Suprapubic skin (tissue), 4 donors: ENCODE measurements around the gene SEC63. TPM values are rescaled to one million over a fixed set of nuclear protein-coding genes. Genes with fewer than 3 reads are reported as not detected.
A peak's percentile ranks its signal among the peaks of the same experiment; 100 is the strongest.

Experiments used
- DNase-seq, 2 donors: peaks; one replicate each; pipeline ENCODE4 v3.0.0-alpha.2; 2019; ENCODE audit warnings: low spot score in 2 of 2
- H3K27ac ChIP-seq: fragments of 200-600 bp; sonication (generic); one replicate; pipeline ENCODE4 v1.5.1; 2019
- H3K27me3 ChIP-seq: fragments of 200-600 bp; sonication (generic); one replicate; pipeline ENCODE4 v1.5.1; 2019
- H3K36me3 ChIP-seq: fragments of 200-600 bp; sonication (generic); one replicate; pipeline ENCODE4 v1.5.1; 2019
- H3K4me1 ChIP-seq: fragments of 200-600 bp; sonication (generic); one replicate; pipeline ENCODE4 v1.5.1; 2019
- H3K4me3 ChIP-seq: fragments of 200-600 bp; sonication (generic); one replicate; pipeline ENCODE4 v1.5.1; 2019; ENCODE audit warnings: mild to moderate bottlenecking
- H3K9me3 ChIP-seq: fragments of 200-600 bp; sonication (generic); one replicate; pipeline ENCODE4 v1.5.1; 2019
- EP300 ChIP-seq: sonication (generic); formaldehyde crosslinking; IDR thresholded peaks from one replicate; pipeline ENCODE4 v1.6.1; 2017; ENCODE audit warnings: antibody characterized with exemption
- POLR2A ChIP-seq, 2 donors: fragments of 450-650 bp; IDR thresholded peaks; one replicate each; pipeline ENCODE4 v1.6.1; 2017; ENCODE audit warnings: antibody characterized with exemption in 2 of 2, mild to moderate bottlenecking in 2 of 2, moderate library complexity in 2 of 2
- POLR2AphosphoS5 ChIP-seq, 3 donors: sonication (generic); formaldehyde crosslinking; IDR thresholded peaks; one replicate each; pipeline ENCODE4 v1.6.1; 2017; ENCODE audit warnings: antibody characterized with exemption in 3 of 3
- WGBS: methylation state at CpG from one replicate; pipeline ENCODE4 v1.1.5; 2018; 5-methylcytosine and 5-hydroxymethylcytosine counted together
- total RNA-seq, 4 donors: library from RNA; depleted of rRNA; stranded (reverse); fragments of >200 nt; gene quantifications; one replicate each; pipeline ENCODE4 v1.1.0, GENCODE V29; 2016
- TF ChIP-seq, protein P1 (sequence below), 2 donors: fragments of 200-600 bp in 1 of 2; fragments of 450-650 bp in 1 of 2; sonication (generic) in 1 of 2; IDR thresholded peaks; one replicate each; pipeline ENCODE4 v1.5.1; 2016 to 2019; ENCODE audit warnings: antibody characterized with exemption in 2 of 2, mild to moderate bottlenecking in 1 of 2, moderate library complexity in 1 of 2

The SEC63 gene
- total RNA-seq, 4 donors from 2014 or later = 31.6 to 54.1 (median 42.4) TPM

DNA sequence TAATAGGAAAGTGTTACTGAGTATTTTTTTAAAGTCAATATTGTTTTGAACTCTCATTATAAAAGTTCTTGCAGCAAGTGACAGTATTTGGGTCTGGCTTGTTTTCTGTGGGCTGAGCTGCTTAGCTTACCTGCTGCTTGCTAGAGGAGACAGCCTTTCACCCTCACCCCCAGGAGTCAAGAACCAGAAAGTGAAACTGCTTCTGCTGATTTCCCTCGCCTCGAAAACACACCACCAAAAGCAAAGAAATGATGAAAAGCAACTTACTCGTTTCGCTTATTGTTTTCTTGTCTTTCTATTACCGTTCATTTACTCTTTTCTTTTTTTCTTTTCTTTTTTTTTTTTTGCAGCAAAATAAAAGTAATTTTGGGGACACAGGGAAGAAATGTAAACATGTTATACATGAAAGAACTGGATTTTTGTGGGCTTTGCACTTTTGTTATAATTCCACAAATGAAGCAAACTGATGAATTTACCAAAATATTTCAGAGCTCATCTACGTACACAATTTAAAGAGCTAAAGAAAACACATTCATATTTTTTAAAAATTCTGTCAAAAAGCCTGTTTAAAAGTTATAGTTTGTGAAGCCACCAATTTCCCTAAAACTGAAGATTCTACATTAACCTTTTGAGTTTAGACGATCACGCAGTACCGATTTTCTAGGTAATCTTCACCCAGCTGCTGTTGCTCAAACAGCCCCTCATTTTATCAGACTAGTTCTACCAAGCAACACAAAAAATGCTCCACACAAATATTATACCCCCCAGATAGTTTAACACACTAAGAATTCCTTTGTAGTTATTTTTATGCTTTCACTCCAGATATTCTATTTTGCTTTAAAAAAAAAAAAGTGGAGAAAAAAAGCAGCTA lies 135.6 kb downstream of the SEC63 start:
- TF ChIP-seq EP300 (no peak), POLR2AphosphoS5 (IDR thresholded peaks at IDR 0.05) (no peak), POLR2A (IDR thresholded peaks at IDR 0.05) (no peak)
- TF ChIP-seq, protein P1, sequence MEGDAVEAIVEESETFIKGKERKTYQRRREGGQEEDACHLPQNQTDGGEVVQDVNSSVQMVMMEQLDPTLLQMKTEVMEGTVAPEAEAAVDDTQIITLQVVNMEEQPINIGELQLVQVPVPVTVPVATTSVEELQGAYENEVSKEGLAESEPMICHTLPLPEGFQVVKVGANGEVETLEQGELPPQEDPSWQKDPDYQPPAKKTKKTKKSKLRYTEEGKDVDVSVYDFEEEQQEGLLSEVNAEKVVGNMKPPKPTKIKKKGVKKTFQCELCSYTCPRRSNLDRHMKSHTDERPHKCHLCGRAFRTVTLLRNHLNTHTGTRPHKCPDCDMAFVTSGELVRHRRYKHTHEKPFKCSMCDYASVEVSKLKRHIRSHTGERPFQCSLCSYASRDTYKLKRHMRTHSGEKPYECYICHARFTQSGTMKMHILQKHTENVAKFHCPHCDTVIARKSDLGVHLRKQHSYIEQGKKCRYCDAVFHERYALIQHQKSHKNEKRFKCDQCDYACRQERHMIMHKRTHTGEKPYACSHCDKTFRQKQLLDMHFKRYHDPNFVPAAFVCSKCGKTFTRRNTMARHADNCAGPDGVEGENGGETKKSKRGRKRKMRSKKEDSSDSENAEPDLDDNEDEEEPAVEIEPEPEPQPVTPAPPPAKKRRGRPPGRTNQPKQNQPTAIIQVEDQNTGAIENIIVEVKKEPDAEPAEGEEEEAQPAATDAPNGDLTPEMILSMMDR (IDR thresholded peaks at IDR 0.05) = no peak
- no peak for DNase-seq
- 77% methylated on average over 9 of the region's 9 CpGs for WGBS
- no peak overlapping the region for H3K27ac ChIP-seq
- no peak overlapping the region for H3K4me3 ChIP-seq
- H3K36me3 ChIP-seq = no peaks in the 10 kb centered on the region
- peaks cover 21% of the 10 kb centered on the region for H3K27me3 ChIP-seq
- H3K9me3 ChIP-seq = no peaks in the 10 kb centered on the region
- peaks cover 26% of the 10 kb centered on the region for H3K4me1 ChIP-seq

DNA sequence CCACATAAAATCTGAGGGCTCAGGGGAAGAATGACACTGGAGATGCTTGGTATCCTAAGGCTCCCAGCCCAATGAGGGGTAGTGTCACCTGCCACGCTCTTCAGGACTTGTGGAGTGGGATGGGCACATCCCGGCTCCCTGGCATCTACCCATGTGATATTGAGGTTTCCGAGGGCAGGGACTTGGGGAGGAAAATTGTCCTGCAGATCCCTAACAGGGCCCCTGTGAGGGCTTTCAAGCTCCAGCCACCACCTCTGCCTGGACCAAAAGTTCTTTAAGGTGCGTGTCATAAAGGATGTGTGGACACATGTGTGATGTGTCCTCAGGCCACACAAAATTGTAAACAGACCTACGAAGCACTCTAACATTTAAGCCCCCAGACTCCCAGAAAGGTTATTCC lies 136.4 kb downstream of the SEC63 start:
- WGBS = 64% methylated on average over 5 of the region's 5 CpGs
- TF ChIP-seq POLR2A (IDR thresholded peaks at IDR 0.05) (no peak), EP300 (no peak)
- TF ChIP-seq, protein P1 (IDR thresholded peaks at IDR 0.05) = no peak
- H3K27ac ChIP-seq = no peak overlapping the region

DNA sequence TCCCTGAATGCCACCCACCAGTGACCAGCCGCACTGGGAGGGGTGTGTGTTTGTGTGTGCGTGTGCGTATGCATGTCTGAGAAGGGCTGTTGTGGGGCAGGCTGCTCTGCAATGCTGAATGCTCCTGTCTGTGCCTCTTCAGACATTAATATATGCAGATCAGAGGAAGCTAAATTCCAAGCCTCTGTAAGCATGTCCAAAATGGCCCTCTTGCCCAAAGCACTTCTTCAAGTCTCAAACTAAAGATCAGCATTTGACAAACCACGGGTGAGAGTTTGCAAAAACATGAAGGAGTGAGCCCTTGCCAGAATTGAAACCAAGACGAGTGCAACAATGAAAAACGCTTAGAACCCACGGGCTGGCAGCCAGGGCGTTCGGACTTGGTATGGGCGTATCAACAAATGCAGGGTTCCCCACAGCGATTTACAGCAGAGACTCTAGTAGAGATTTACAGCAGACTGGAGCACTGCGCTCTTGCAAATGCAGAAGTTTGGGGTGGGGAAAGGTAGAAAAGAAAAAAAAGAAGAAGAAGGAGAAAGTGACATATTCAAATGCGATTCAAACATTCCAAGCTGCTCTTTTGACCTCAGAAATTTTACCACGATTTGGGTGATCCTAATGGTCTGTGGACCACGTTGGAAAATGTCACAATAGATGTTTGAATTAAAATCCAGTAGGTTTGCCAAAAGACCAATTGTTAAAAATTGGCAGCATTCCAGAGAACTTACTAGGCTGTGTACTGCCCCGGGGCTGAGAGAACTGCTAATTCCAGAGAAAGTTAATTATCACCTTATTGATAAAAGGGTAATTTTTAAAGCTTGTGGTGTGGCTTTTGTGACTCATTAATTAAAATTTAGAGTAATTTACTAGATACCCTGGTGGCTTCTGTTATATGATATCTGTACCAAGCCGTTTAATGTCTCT lies 137.4 kb downstream of the SEC63 start:
- peak overlapping the region; percentile 32 for H3K27ac ChIP-seq
- H3K4me1 ChIP-seq = peaks cover 26% of the 10 kb centered on the region
- WGBS = 19% methylated on average over 17 of the region's 17 CpGs
- no peak for DNase-seq
- H3K36me3 ChIP-seq = no peaks in the 10 kb centered on the region
- H3K27me3 ChIP-seq = peaks cover 21% of the 10 kb centered on the region
- TF ChIP-seq POLR2A (IDR thresholded peaks at IDR 0.05) (no peak), EP300 (no peak), POLR2AphosphoS5 (IDR thresholded peaks at IDR 0.05) (no peak)
- TF ChIP-seq, protein P1 (IDR thresholded peaks at IDR 0.05) = no peak
- peak overlapping the region; percentile 37 for H3K4me3 ChIP-seq
- no peaks in the 10 kb centered on the region for H3K9me3 ChIP-seq

More for the DNA sequence above, 136.4 kb downstream of the SEC63 start:
- no peak overlapping the region for H3K4me3 ChIP-seq
- H3K27me3 ChIP-seq = peaks cover 21% of the 10 kb centered on the region
- peaks cover 26% of the 10 kb centered on the region for H3K4me1 ChIP-seq
- H3K36me3 ChIP-seq = no peaks in the 10 kb centered on the region
- DNase-seq = no peak
- H3K9me3 ChIP-seq = no peaks in the 10 kb centered on the region

DNA sequence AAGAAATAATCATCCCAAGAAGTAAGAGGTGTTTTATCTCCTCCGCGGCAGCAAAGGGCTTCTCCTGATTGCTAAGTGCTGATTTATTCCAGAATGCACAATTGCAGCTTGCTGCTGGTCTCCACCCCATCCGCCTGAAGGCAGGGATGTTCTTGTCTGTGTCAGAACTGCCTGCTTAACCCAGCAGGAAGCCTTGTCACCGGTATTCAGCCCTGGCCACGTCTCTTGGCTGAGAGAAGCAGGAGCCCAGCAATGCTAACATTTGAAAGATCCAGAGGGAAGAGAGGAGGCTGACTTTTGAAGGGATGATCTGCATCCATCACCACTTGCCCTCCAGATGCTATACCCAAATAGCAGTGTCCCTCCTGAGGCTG lies 138.1 kb downstream of the SEC63 start:
- Histone ChIP-seq H3K4me1 (peaks cover 26% of the 10 kb centered on the region), H3K27ac (peak overlapping the region; percentile 32), H3K9me3 (no peaks in the 10 kb centered on the region), H3K4me3 (peak overlapping the region; percentile 37), H3K27me3 (peaks cover 19% of the 10 kb centered on the region), H3K36me3 (no peaks in the 10 kb centered on the region)
- DNase-seq = no peak
- TF ChIP-seq POLR2AphosphoS5 (IDR thresholded peaks at IDR 0.05) = no peak
- TF ChIP-seq EP300 = no peak
- TF ChIP-seq, protein P1 (IDR thresholded peaks at IDR 0.05) = no peak
- TF ChIP-seq POLR2A (IDR thresholded peaks at IDR 0.05) = no peak
- WGBS = 31% methylated on average over 5 of the region's 5 CpGs

DNA sequence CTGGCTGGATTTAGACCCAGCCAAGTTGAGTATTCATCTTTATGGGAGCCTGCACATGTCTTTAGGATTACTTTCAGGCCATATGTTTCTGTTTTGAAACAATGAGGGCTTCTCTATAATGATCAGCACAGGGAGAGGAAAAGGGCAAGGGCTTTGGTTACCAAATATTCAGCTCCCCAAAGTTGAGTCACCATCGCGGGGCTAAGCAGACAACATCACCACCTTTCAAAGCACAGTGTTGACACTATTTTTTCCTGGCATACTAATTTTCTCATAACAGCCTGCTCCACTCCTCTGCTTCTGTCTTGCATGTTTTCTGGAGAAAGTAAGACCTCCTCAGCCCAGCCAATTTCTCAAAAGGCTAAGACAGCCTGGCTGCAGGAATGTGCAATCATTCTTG lies 138.8 kb downstream of the SEC63 start:
- Histone ChIP-seq H3K36me3 (no peaks in the 10 kb centered on the region), H3K4me3 (no peak overlapping the region), H3K27me3 (peaks cover 13% of the 10 kb centered on the region), H3K27ac (no peak overlapping the region), H3K4me1 (peaks cover 26% of the 10 kb centered on the region), H3K9me3 (no peaks in the 10 kb centered on the region)
- no peak for TF ChIP-seq EP300
- no peak for TF ChIP-seq POLR2A (IDR thresholded peaks at IDR 0.05)
- TF ChIP-seq, protein P1 (IDR thresholded peaks at IDR 0.05) = no peak
- TF ChIP-seq POLR2AphosphoS5 (IDR thresholded peaks at IDR 0.05) = no peak
- no peak for DNase-seq
- WGBS = 57% methylated on average over 2 of the region's 2 CpGs
